HL-60 (cell line): Measurements from ENCODE around the gene KSR1.
"Not testable (repeated sequence)": the region's sequence is repeated elsewhere in the genome, so short reads cannot be mapped to it uniquely, and the experiment has no call there.

Experiments
- DNase-seq, 2 experiments: peaks; one replicate each; pipeline ENCODE4 v3.0.0-alpha.2; 2010 to 2020; ENCODE audit warnings: low read depth in 1 of 2, low spot score in 1 of 2
- H3K27ac ChIP-seq: fragments of 250-450 bp; sonication (Bioruptor Pico); replicated peaks from 2 replicates; pipeline ENCODE4 v1.5.1; 2020; ENCODE audit warnings: mild to moderate bottlenecking, moderate library complexity
- H3K27me3 ChIP-seq: fragments of 250-450 bp; sonication (Bioruptor Pico); 2 replicates; pipeline ENCODE4 v1.5.1; 2021; ENCODE audit warnings: mild to moderate bottlenecking, moderate library complexity; ENCODE audit not compliant: insufficient read depth, poor library complexity, severe bottlenecking
- H3K4me3 ChIP-seq: replicated peaks from 2 replicates; pipeline ENCODE4 v1.5.1; 2011; ENCODE audit warnings: mild to moderate bottlenecking, control low read depth, low read length; ENCODE audit not compliant: insufficient read depth
- CTCF ChIP-seq: IDR thresholded peaks from one replicate; pipeline ENCODE4 v1.5.1; 2011; ENCODE audit warnings: low read length, control low read depth, inconsistent platforms; ENCODE audit not compliant: insufficient read depth
- GABPA ChIP-seq: IDR thresholded peaks from 2 replicates; pipeline ENCODE4 v1.6.1; 2012; ENCODE audit warnings: low read depth
- POLR2AphosphoS5 ChIP-seq: IDR thresholded peaks from 2 replicates; pipeline ENCODE4 v1.6.1; 2012; ENCODE audit warnings: low read depth
- REST ChIP-seq: IDR thresholded peaks from 2 replicates; pipeline ENCODE4 v1.6.1; 2012; ENCODE audit warnings: low read depth; ENCODE audit not compliant: insufficient replicate concordance
- SPI1 ChIP-seq: IDR thresholded peaks from 2 replicates; pipeline ENCODE4 v1.6.1; 2012; ENCODE audit warnings: low read depth, mild to moderate bottlenecking, borderline replicate concordance

The KSR1 gene

GRCh38 chr17:27651411-27652345 is 195.4 kb downstream of the KSR1 start:
- Histone ChIP-seq H3K4me3 (no peak overlapping the region), H3K27ac (no peak overlapping the region), H3K27me3 (no peaks in the 10 kb centered on the region)
- DNase-seq = peak in 1 of 2 experiments; percentile 65
- TF ChIP-seq GABPA = no peak
- TF ChIP-seq SPI1 = no peak
- TF ChIP-seq POLR2AphosphoS5 = no peak
- TF ChIP-seq CTCF = peak; percentile 61
- no peak for TF ChIP-seq REST

GRCh38 chr17:27653449-27653971 is 197.3 kb downstream of the KSR1 start:
- H3K27ac ChIP-seq, H3K4me3 ChIP-seq, DNase-seq: not testable (repeated sequence)

GRCh38 chr17:27654136-27654535 is 197.9 kb downstream of the KSR1 start:
- Histone ChIP-seq H3K27me3 (no peaks in the 10 kb centered on the region), H3K27ac (no peak overlapping the region), H3K4me3 (no peak overlapping the region)
- DNase-seq = no peak
- TF ChIP-seq REST (no peak), CTCF (no peak), SPI1 (no peak), GABPA (no peak), POLR2AphosphoS5 (no peak)

More at GRCh38 chr17:27653449-27653971, 197.3 kb downstream of the KSR1 start:
- not testable (repeated sequence) for H3K27me3 ChIP-seq

- Histone ChIP-seq H3K4me3 (no peak overlapping the region), H3K27ac (no peak overlapping the region), H3K27me3 (no peaks in the 10 kb centered on the region)
- peak; percentile 79 to 86 for DNase-seq
- TF ChIP-seq POLR2AphosphoS5 (no peak), GABPA (peak; percentile 57; the same call in 1 of the 2 replicates), CTCF (peak; percentile 80), REST (peak; percentile 29)
These were observed 198.6 kb downstream of the KSR1 start for GRCh38 chr17:27654654-27655524.

GRCh38 chr17:27655525-27656111 is 199.4 kb downstream of the KSR1 start:
- not testable (repeated sequence) for DNase-seq, H3K4me3 ChIP-seq, H3K27me3 ChIP-seq, H3K27ac ChIP-seq
